Activated CD4-positive, alpha-beta T cell treated with anti-CD3 and anti-CD28 coated beads, Interleukin-2, amount 50 U/mL, for 48 hours (primary cell): ENCODE results near the gene NANS.
A peak's percentile ranks its signal among the peaks of the same experiment; 100 is the strongest.
"Not testable (repeated sequence)": the region's sequence is repeated elsewhere in the genome, so short reads cannot be mapped to it uniquely, and the experiment has no call there.

Experiments
- DNase-seq, 2 experiments: peaks; one replicate each; pipeline ENCODE4 v3.0.0-alpha.2; 2020

The NANS gene

GRCh38 chr9:98039607-98040017 lies 16.9 kb upstream of the NANS start:
- DNase-seq, result no peak

GRCh38 chr9:98040212-98040611 lies 16.3 kb upstream of the NANS start:
- DNase-seq, result no peak

- DNase-seq, result no peak
Measured at GRCh38 chr9:98043915-98044314, 12.6 kb upstream of the NANS start.

DNA sequence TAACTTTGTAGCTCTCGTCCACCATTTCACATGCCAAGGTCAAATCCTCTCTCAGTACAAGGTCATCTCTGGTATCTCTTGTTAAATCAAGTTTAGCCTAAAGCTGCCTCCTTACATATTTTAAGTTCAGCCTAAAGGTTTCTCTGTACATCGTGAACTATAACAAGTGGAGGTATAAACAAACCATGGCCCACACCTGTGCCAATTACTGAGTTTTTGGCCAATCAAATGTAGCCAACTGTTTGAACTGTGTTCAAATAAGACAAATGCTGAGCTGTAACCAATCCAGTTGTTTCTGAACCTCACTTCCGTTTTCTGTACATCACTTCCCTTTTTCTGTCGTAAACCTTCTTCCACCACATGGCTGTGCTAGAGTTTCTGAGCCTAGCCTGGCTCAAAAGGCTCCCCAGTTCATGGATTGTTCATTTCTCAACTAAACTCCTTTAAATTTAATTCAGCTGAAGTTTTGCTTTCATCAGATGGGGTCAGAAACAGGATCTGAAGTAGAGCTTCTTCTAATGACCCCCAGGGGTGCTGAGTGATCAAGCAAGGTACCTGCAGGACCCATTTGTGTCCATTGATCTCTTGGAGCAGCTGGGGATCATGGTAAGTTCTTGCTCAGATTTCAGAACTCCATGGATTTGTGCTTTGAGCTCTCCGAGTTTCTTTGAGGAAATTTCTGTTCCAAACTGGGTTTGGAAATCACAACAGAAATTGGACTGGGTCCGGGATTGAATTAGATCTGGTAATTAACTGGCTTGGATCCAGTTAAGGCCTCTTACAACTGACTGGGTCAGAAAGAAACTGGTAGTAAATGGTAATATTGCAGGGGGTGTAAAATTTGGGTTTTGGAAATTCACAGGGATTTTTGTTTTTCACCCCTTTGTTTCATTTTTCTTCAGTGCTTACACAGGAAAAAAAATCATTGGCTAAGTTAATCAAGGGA lies 11.0 kb upstream of the NANS start:
- peak; percentile 20 to 21 for DNase-seq

DNA sequence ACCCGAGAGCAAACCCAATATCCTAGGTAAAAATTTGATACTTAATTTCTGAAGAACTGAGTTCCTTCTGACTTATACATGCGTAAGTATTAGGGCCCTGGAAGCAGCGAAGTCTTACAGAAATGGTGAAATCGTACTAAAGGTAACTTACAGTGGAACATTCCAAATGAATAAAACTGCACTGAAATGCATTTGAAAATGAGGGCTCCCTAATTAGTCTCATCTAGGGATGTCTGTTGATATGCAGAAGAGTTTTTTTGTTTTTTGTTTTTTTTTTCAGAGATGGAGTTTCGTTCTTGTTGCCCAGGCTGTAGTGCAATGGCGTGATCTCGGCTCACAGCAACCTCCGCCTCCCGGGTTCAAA lies 10.4 kb upstream of the NANS start:
- no peak for DNase-seq

GRCh38 chr9:98047002-98047401 lies 9.5 kb upstream of the NANS start:
- no peak for DNase-seq

- no peak for DNase-seq
Measured at GRCh38 chr9:98049288-98050072, 7.1 kb upstream of the NANS start.

- no peak for DNase-seq
Measured at GRCh38 chr9:98050351-98050750, 6.2 kb upstream of the NANS start.

- no peak for DNase-seq
Measured at GRCh38 chr9:98054376-98054951, 2.1 kb upstream of the NANS start.

DNA sequence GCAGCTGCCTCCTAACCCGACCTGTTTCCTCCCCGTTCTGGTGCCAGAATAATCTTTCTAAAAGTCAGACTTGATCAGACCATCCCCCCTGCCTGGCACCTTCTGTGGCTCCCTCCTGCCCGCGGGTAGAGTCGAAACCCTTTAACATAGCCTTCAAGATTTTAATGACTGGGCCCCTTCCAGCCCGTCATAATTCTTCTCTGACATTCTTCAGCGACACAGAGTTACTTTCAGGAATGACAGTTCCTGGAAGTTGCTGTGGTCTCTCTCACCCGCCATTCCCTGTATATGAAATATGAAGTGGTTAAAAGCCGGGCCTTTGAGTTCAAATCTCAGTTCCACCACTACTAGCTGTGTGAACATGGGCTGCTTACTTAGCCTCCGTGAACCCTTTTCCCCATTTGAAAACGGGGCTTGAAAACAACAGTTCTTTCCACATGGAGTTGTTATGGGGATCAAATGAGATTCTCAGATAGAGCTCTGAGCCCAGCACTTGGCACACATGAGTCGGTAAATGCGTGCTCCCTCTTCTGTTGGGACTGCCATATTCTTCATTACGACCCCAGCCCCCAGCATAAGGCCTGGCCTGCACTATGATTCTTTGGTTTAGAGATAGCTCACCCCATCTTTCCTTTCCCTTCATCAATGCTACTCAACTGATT lies 737 bp downstream of the NANS start:
- no peak for DNase-seq

DNA sequence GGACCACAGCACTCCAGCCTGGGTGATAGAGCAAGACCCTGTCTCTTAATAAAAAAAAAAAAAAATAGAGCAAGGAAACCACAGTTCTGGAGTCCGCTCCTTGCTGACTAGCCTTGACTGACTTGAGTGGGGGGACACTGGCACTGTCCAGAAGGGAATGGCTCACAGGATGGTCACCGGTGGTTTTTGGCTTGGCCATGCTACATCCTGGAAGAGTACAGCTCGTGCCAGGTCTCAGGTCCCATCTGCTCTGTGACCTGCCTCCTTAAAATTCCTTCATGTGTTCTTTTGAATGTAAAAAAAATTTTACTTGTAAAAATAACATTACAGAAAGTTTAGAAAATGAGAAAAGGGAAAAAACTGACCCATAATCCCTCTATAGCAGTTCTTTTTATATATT lies 5.6 kb downstream of the NANS start:
- DNase-seq, result no peak

- DNase-seq, result no peak
Measured at GRCh38 chr9:98064623-98065392, 8.3 kb downstream of the NANS start.

DNA sequence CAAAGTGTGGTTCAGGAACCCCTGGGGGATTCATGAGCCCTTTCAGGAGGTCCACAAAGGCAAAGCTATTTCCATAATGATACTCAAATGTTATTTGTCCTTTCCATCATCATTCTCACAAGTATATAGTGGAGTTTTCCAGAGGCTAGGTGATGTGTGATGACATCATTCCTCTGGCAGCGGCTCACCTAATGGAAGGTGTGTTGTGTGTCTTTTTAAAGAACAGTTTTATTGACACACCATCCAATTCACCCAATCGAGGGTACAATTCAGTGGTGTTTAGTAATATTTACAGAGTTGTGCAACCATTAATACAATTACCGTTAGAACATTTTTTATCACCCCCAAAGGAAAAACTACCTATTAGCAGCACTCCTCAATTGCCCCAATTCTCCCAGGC lies 9.7 kb downstream of the NANS start:
- no peak for DNase-seq

DNA sequence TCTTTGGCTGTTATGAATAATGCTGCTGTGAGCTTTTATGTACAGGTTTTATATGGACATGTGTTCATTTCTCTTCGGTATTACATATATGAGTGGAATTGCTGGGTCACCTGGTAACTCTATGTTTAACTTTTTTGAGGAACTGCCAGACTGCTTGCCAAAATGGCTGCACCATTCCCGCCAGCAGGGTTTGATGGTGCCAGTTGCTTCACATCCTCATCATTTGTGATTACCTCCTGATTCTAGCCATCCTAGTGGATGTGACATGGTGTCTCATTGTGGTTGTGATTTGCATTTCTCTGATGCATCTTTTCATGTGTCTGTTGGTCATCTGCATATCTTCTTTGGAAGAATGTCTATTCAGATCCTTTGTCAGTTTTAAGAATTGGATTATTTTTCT lies 10.7 kb downstream of the NANS start:
- DNase-seq, result no peak

- no peak for DNase-seq
Measured at GRCh38 chr9:98069551-98069950, 13.0 kb downstream of the NANS start.

DNA sequence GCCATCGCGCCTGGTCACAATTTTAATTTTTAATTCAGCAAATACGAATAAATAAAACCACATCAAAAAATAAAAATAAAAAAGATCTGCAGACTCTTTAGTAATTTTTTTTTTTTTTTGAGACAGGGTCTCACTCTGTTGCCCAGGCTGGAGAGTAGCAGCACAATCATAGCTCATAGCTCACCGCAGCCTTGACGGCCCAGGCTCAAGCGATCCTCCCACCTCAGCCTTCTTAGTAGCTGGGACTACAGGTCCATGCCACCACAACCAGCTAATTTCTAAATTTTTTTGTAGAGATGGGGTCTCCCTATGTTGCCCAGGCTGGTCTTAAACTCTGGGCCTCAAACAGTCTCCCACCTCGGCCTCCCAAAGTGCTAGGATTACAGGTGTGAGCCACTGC lies 14.2 kb downstream of the NANS start:
- DNase-seq, result no peak

DNA sequence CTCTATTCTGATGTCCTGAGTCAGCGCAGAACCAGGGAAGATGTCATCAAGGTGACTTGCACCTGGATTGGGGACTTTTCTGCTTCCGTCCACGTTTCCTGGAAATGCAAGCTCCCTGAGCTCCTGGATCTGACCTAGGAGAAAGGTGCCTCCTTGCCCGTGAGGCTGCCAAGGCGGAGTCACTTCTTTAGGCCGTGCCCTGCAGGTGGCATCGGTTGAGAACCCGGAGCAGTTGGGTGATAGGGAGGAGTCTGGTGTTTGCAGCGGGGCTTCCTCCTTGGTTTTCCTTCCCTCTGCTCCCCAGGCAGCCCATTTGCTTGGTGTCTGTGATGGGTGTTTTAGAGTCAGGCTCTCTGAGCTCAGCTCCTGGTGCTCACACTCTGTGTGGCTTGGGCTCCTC lies 15.2 kb downstream of the NANS start:
- DNase-seq, result no peak

GRCh38 chr9:98074115-98074990 lies 17.8 kb downstream of the NANS start:
- peak; percentile 76 to 78 for DNase-seq

DNA sequence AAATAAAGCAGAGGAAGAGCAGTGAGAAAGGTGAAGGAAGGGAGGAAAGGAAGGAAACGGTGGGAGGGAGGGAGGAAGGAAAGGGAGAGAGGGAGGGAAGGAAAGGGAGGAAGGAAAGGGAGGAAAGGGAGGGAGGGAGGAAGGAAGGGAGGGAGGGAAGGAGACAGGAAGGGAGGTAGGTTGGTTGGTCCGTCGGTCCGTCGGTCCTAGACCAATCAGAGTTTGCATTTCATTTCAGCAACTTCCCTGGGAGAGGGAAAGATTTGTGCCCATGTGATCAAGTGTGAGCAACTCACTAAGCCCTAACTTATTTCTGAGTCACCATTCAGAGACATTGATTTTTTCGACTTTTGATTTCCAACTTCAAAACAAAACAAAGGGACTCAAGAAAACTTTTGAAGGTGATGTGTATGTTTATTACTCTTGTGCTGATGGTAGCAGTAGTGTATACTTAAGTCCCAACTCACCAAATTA lies 18.8 kb downstream of the NANS start:
- DNase-seq, result peak in 1 of 2 experiments; percentile 29

DNA sequence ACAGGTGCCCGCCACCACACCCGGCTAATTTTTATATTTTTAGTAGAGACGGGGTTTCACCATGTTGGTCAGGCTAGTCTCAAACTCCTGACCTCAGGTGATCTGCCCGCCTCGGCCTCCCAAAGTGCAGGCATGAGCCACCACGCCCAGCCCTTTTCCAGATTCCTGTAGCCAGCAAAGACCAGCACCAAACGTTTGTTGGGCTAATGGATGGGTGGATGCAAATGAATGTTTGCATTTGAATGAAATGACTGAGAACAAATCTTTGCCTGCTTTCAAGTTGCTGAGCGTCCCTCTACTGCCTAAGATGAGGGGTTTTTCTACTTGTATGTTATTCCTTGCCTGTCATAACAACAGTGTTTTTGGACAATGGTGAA lies 20.0 kb downstream of the NANS start:
- not testable (repeated sequence) for DNase-seq

GRCh38 chr9:98078895-98079294 lies 22.4 kb downstream of the NANS start:
- no peak for DNase-seq
